SIG-M5 (cell line): ENCODE measurements around the gene PRDM5.

Experiments
- DNase-seq: peaks from one replicate; lab custom pipeline; 2025; lab: John Stamatoyannopoulos, UW

PRDM5 gene

GRCh38 chr4:120903419-120903818 lies 19.1 kb downstream of the PRDM5 start:
- no peak for DNase-seq

GRCh38 chr4:120902925-120903324 lies 19.6 kb downstream of the PRDM5 start:
- no peak for DNase-seq

GRCh38 chr4:120901731-120902130 lies 20.8 kb downstream of the PRDM5 start:
- DNase-seq: no peak

DNA sequence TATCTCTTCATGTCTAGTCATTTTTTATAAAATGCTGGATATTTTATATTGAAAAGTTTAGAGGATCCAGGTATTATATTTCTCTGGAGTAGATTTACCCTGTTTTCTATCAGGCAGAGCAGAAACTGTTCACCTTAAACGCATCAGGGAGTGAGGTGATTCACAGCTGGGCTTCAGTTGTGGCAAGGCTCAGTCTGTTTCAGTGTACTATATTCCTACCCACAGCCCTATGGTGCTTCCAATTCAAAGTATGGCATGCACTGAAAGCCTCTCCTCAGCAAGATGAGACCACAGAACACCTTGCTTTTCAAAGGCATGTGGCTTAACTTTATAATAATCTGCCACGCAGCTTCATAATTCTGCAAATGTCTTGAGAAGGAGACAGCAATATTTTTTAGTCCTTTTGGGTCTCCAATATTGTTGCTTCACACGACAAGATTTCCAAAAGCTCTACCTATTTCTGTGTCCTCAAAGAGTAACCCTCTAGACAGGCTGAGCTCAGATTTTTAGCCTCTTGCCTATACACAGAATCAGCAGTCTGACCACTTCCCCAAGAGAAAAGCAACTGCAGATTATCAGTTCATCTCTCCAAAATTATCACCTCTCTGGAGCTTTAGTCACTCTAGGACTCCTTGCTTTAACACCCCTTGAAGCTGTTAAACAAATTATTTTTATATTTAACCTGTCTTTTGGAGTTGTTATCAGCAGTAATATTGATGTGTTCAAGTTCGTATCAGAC lies 24.4 kb downstream of the PRDM5 start:
- DNase-seq: no peak

- DNase-seq: no peak
Observed at GRCh38 chr4:120895554-120895953, 27.0 kb downstream of the PRDM5 start.

GRCh38 chr4:120893314-120893713 lies 29.2 kb downstream of the PRDM5 start:
- DNase-seq: no peak

- DNase-seq: no peak
Observed at GRCh38 chr4:120886191-120886590, 36.3 kb downstream of the PRDM5 start.

DNA sequence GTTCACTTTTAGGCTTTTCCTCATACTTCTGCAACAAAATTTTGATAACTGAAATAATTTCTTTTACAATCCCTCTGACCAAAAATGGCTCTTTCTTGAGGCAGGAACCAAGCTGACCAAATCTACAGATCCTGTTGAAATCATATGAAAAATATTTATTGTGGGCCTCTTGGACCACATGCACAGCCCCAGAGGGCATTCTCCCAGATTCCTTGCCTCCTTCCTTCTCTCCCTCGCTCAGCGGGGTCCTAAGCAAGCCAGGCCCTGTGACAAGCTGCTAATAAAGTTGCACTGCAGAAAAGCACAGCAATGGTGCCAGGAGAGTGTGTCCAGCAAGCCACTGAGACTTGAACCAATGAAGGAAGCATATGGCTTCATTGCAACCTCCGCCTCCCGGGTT lies 40.7 kb downstream of the PRDM5 start:
- no peak for DNase-seq

GRCh38 chr4:120881351-120881750 lies 41.2 kb downstream of the PRDM5 start:
- DNase-seq: no peak

- no peak for DNase-seq
Observed at GRCh38 chr4:120877021-120877420, 45.5 kb downstream of the PRDM5 start.

DNA sequence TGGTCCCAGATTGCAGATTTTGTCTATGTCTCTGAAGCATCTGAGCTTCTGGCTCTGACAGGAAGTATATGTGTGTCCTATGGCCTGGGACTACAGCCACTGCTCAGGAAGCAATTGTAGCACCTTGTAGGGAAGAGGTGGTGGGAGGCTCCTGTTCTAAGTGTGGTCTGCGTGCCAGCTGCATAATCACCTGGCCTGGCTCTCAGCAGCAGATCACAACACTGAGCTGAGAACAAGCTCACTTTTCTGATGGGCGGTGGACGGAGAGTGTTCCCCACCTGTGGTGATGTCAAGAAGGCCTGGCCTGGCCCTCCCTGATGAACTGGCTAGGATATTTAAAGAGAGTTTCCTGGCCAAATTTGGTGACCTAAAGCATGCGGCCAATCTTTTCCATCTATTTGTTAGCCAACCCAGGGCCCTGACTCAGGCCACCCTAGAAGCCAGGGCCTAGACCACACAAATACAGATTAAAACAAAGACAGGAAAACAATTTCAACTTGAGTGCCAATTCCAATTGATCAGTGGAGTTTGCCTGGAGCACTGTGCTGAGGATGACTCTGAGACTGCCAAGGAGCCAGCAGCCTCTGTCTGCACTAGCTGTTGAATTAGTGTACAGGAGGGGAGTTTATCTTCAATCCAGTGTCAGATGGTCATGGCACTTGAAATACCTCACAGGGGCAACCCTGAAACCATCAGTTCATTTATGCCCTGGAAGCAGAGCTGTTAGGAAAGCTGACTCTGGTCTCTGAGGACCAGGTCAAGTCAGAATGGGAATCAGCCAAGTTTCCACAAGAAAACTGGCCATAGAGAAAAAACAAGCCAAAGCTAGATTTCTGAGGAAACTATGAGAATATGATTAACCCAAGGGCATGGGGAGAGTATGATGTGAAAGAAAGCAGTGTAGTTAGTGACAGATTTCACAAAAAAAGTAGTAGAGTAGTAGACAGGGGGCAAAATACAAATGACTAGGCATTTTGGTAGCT lies 47.4 kb downstream of the PRDM5 start:
- no peak for DNase-seq

GRCh38 chr4:120873554-120873953 lies 49.0 kb downstream of the PRDM5 start:
- DNase-seq: no peak

DNA sequence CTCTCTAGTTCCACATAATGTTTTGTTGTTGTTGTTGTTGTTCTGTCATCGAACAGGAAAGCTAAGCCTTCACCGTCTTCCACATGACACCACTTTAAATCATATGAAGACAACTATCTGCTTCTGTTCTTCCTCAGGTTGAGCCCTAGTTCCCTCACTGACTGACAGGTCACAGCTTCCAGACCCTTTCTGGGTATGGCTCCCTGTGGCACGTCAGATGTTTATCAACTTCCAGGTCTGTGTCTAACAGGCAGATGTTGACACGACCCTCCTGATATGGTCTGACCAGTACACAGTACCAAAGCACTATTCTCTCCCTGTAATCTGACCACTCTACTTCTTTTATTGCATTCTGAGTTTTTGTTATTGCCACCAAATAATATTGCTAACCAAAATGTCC lies 51.4 kb downstream of the PRDM5 start:
- DNase-seq: no peak

DNA sequence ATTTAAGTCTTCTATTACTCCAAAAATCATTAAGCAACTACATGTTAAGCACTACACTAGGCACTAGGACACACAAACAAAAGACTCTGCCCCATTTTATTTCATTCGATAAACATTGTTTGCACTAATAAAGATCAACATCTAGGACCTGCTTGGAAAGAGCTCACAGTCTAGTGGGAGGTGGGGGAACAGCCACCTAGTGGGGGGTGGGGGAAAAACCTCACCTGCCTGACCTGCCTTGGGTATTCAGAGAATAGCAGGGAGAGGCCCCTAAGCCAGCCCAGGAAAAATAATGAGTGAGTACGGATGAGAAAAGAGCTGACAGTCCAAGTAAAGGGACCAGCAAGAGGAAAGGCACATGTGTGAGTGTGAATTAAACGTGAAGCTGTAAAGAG lies 52.2 kb downstream of the PRDM5 start:
- DNase-seq: no peak

- DNase-seq: no peak
Observed at GRCh38 chr4:120869613-120870278, 52.8 kb downstream of the PRDM5 start.

- DNase-seq: no peak
Observed at GRCh38 chr4:120867506-120867905, 55.0 kb downstream of the PRDM5 start.

- no peak for DNase-seq
Observed at GRCh38 chr4:120865985-120866384, 56.5 kb downstream of the PRDM5 start.

- DNase-seq: no peak
Observed at GRCh38 chr4:120864969-120865368, 57.6 kb downstream of the PRDM5 start.

GRCh38 chr4:120862432-120862831 lies 60.1 kb downstream of the PRDM5 start:
- no peak for DNase-seq

GRCh38 chr4:120861852-120862251 lies 60.7 kb downstream of the PRDM5 start:
- DNase-seq: no peak

- no peak for DNase-seq
Observed at GRCh38 chr4:120858776-120859175, 63.8 kb downstream of the PRDM5 start.

- DNase-seq: no peak
Observed at GRCh38 chr4:120857312-120857711, 65.2 kb downstream of the PRDM5 start.

GRCh38 chr4:120856294-120856693 lies 66.2 kb downstream of the PRDM5 start:
- DNase-seq: no peak
